Fibroblast of lung (primary cell): ENCODE results near the gene ARHGAP5. TPM values are rescaled to one million over a fixed set of nuclear protein-coding genes. Genes with fewer than 3 reads are reported as not detected.
A peak's percentile ranks its signal among the peaks of the same experiment; 100 is the strongest.

Experiments
- DNase-seq, 2 donors: peaks; one replicate each; pipeline versions ENCODE4 v3.0.0 to v3.0.0-alpha.2; 2010; ENCODE audit warnings: low read depth in 2 of 2
- H2AFZ ChIP-seq: 2 replicates; pipeline ENCODE4 v1.5.1; 2012; ENCODE audit warnings: low read length, control low read depth, inconsistent platforms
- H3K27ac ChIP-seq: 2 replicates; pipeline ENCODE4 v1.5.1; 2011; ENCODE audit warnings: low read length, control low read depth; ENCODE audit not compliant: insufficient read depth
- H3K27me3 ChIP-seq: 2 replicates; pipeline ENCODE4 v1.5.1; 2011; ENCODE audit warnings: mild to moderate bottlenecking, low read length; ENCODE audit not compliant: control insufficient read depth, insufficient read depth
- H3K36me3 ChIP-seq: 2 replicates; pipeline ENCODE4 v1.5.1; 2011; ENCODE audit warnings: low read length; ENCODE audit not compliant: control insufficient read depth, insufficient read depth
- H3K4me1 ChIP-seq: 2 replicates; pipeline ENCODE4 v1.5.1; 2011; ENCODE audit warnings: low read length; ENCODE audit not compliant: control insufficient read depth, insufficient read depth; ENCODE audit errors: extremely low read depth
- H3K4me2 ChIP-seq: 2 replicates; pipeline ENCODE4 v1.5.1; 2011; ENCODE audit warnings: low read length, control low read depth; ENCODE audit not compliant: insufficient read depth; ENCODE audit errors: extremely low read depth
- H3K4me3 ChIP-seq, 4 experiments: fragments of 200-600 bp in 1 of 4; sonication (generic) in 1 of 4; replicated peaks in 1 of 4; 2 replicates each; pipeline ENCODE4 v1.5.1; 2011 to 2016; ENCODE audit warnings: low read length in 4 of 4, low read depth in 3 of 4, mild to moderate bottlenecking in 3 of 4, control low read depth in 2 of 4, inconsistent platforms in 1 of 4, mixed read lengths in 1 of 4; ENCODE audit not compliant: insufficient read depth in 1 of 4; ENCODE audit errors: control extremely low read depth in 1 of 4
- H3K79me2 ChIP-seq: 2 replicates; pipeline ENCODE4 v1.5.1; 2012; ENCODE audit warnings: mild to moderate bottlenecking, low read length, inconsistent platforms; ENCODE audit not compliant: control insufficient read depth, insufficient read depth
- H3K9ac ChIP-seq: 2 replicates; pipeline ENCODE4 v1.5.1; 2011; ENCODE audit warnings: mild to moderate bottlenecking, low read length, control low read depth; ENCODE audit not compliant: insufficient read depth
- H3K9me3 ChIP-seq: 2 replicates; pipeline ENCODE4 v1.5.1; 2012; ENCODE audit warnings: low read depth, low read length; ENCODE audit not compliant: control insufficient read depth, insufficient read depth
- H4K20me1 ChIP-seq: 2 replicates; pipeline ENCODE4 v1.5.1; 2011; ENCODE audit warnings: low read length; ENCODE audit not compliant: control insufficient read depth, insufficient read depth; ENCODE audit errors: extremely low read depth
- EZH2 ChIP-seq: IDR thresholded peaks from 2 replicates; pipeline ENCODE4 v1.5.1; 2012; ENCODE audit warnings: low read length, control low read depth, mild to moderate bottlenecking; ENCODE audit errors: missing control alignments
- polyA plus RNA-seq, 2 donors: library from polyadenylated mRNA; depleted of rRNA in 1 of 2; stranded (reverse) in 1 of 2; unstranded in 1 of 2; fragments of >200 nt; gene quantifications; 2 replicates each; pipeline ENCODE4 v1.2.1, GENCODE V29; 2011 to 2012; ENCODE audit warnings: missing spikeins in 1 of 2
- total RNA-seq: library from RNA; depleted of rRNA; stranded (reverse); fragments of >200 nt; gene quantifications from 2 replicates; pipeline ENCODE4 v1.2.1, GENCODE V29; 2014
- TF ChIP-seq, protein P1 (sequence below), 2 donors: IDR thresholded peaks in 1 of 2; conservative IDR thresholded peaks in 1 of 2; 1 replicate in 1 of 2; 2 replicates in 1 of 2; pipeline ENCODE4 v1.5.1; 2011 to 2012; ENCODE audit warnings: low read length in 2 of 2, control low read depth in 1 of 2, inconsistent platforms in 1 of 2, low read depth in 1 of 2, mild to moderate bottlenecking in 1 of 2

ARHGAP5 gene
- total and polyA plus RNA-seq, 2 donors (not counting 1 experiment from before 2014, with no cell fraction given) = 37.0 to 68.4 TPM

DNA sequence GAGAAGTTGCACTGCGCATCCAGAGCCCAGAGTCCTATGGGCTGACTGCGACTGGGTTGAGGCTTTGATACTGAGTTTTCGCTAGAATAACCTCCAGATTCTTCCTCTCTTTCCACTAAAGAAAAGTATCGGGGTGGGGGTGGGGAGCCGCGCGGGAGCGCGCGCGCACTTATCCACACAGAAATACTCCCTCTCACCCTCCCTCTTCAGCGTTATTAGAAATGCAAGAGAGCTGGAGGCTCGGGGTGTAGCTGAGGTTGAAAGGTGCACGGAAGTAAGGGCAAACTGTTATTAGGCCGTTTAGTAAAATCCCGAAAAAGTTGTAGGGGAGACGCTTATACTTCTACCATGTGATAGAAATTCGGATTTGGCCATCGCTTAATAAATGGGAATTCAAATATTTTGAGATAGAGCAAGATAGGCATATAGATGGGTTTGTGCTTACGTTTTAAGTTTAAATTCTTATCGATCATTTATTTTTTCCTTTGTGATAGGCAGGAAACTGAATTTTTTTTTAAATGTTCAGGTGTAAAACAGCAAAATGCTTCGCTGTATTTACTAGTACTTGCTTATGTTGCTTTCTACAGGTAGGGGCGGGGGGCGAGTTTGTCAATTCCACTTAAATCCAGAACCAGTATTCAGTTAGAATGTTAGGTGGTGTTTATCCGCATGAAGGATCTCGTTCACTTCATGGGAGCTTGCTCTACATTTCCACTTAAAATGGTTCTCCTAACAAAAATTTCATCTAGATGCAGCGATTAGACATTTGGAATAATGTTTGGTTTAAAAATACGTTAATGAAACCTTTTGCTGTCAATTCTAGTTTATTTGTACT, 1.1 kb downstream of the ARHGAP5 start:
- TF ChIP-seq, protein P1, sequence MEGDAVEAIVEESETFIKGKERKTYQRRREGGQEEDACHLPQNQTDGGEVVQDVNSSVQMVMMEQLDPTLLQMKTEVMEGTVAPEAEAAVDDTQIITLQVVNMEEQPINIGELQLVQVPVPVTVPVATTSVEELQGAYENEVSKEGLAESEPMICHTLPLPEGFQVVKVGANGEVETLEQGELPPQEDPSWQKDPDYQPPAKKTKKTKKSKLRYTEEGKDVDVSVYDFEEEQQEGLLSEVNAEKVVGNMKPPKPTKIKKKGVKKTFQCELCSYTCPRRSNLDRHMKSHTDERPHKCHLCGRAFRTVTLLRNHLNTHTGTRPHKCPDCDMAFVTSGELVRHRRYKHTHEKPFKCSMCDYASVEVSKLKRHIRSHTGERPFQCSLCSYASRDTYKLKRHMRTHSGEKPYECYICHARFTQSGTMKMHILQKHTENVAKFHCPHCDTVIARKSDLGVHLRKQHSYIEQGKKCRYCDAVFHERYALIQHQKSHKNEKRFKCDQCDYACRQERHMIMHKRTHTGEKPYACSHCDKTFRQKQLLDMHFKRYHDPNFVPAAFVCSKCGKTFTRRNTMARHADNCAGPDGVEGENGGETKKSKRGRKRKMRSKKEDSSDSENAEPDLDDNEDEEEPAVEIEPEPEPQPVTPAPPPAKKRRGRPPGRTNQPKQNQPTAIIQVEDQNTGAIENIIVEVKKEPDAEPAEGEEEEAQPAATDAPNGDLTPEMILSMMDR (conservative IDR thresholded peaks at IDR 0.05 in 1 of 2, IDR thresholded peaks at IDR 0.05 in 1 of 2; ENCODE audit: low read depth in 1 of 2, low read length in 2 of 2) = no peak
- no peak for TF ChIP-seq EZH2
- peaks cover 4% of the 10 kb centered on the region for H4K20me1 ChIP-seq
- H3K27ac ChIP-seq = peak overlapping the region; percentile 94

DNA sequence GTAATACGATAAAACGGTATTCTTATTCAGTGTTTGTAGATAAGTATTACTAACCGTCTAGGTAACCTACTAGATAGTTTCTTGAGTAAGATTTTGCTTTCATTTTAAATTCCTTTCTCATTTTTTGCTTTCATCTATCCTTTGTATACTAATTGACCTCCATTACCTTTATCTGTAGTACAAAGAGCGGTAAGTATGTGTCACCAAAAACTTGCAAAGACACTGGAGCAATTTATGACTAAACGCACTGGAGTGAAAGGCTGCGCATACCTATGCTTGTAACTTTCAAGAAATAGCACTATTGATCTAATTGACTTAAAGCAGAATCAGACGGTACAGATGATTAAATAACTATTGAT, 1.7 kb downstream of the ARHGAP5 start:
- H3K4me3 ChIP-seq = peak overlapping the region; percentile 91 to 95 (median 92)
- TF ChIP-seq, protein P1 (conservative IDR thresholded peaks at IDR 0.05 in 1 of 2, IDR thresholded peaks at IDR 0.05 in 1 of 2; ENCODE audit: low read depth in 1 of 2, low read length in 2 of 2) = no peak
- TF ChIP-seq EZH2 = no peak
- H3K27ac ChIP-seq = no peak overlapping the region
- peaks cover 4% of the 10 kb centered on the region for H4K20me1 ChIP-seq
- no peaks in the 10 kb centered on the region for H3K27me3 ChIP-seq
- no peaks in the 10 kb centered on the region for H3K9me3 ChIP-seq
- H3K4me2 ChIP-seq = peak overlapping the region; percentile 93
- H3K79me2 ChIP-seq = peaks cover 56% of the 10 kb centered on the region
- no peak overlapping the region for H3K9ac ChIP-seq
- no peak overlapping the region for H2AFZ ChIP-seq
- peaks cover 5% of the 10 kb centered on the region for H3K4me1 ChIP-seq
- H3K36me3 ChIP-seq = no peaks in the 10 kb centered on the region
- peak; percentile 22 to 73 for DNase-seq

More for the DNA sequence above, 1.1 kb downstream of the ARHGAP5 start:
- H3K27me3 ChIP-seq = no peaks in the 10 kb centered on the region
- H3K9me3 ChIP-seq = no peaks in the 10 kb centered on the region
- H2AFZ ChIP-seq = peak overlapping the region; percentile 72
- H3K4me2 ChIP-seq = peak overlapping the region; percentile 93
- no peaks in the 10 kb centered on the region for H3K36me3 ChIP-seq
- peaks cover 50% of the 10 kb centered on the region for H3K79me2 ChIP-seq
- H3K4me1 ChIP-seq = peaks cover 5% of the 10 kb centered on the region
- H3K9ac ChIP-seq = peak overlapping the region; percentile 96
- H3K4me3 ChIP-seq = peak overlapping the region; percentile 91 to 95 (median 92)
- peak; percentile 41 to 55 for DNase-seq

DNA sequence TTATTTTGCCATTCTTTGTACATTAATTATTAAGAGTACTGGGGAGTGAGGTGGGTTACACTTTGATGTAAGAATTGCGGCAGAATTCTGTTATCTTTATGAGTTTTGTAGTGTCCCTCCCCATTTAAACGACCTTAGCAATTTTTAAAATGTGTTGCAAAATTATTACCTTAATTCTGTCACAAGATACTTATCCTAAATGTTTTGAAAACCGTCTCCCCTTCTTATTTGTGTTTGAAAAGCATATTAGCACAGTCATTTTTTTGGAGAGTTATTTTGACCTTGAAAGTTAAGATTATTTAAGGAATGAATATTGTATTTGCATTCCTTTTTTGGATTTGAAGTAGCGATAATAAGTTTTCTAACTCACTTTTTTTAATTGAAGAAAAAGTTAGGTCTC, 2.2 kb downstream of the ARHGAP5 start:
- Histone ChIP-seq H3K79me2 (peaks cover 60% of the 10 kb centered on the region), H3K4me1 (peaks cover 5% of the 10 kb centered on the region), H3K4me3 (peak overlapping the region; percentile 91 to 95 (median 92)), H3K36me3 (no peaks in the 10 kb centered on the region), H4K20me1 (peaks cover 4% of the 10 kb centered on the region), H2AFZ (no peak overlapping the region), H3K27ac (no peak overlapping the region), H3K9me3 (no peaks in the 10 kb centered on the region), H3K4me2 (peak overlapping the region; percentile 93), H3K9ac (no peak overlapping the region), H3K27me3 (no peaks in the 10 kb centered on the region)
- no peak for DNase-seq
- TF ChIP-seq EZH2 = no peak
- TF ChIP-seq, protein P1 (conservative IDR thresholded peaks at IDR 0.05 in 1 of 2, IDR thresholded peaks at IDR 0.05 in 1 of 2; ENCODE audit: low read depth in 1 of 2, low read length in 2 of 2) = no peak
